ENCODE data around the gene HSF2.

GRCh38 chr6:122392564-122393350 is 6.7 kb upstream of the HSF2 start:
- TF ChIP-seq POLR2AphosphoS5 (IDR thresholded peaks at IDR 0.05; ENCODE audit: low read depth, low read length): no peak
- no peak for TF ChIP-seq CTCF (IDR thresholded peaks at IDR 0.05 in 2 of 3, conservative IDR thresholded peaks at IDR 0.05 in 1 of 3; ENCODE audit: borderline replicate concordance in 1 of 3, insufficient read depth in 1 of 3, low read depth in 2 of 3, low read length in 2 of 3)
- no peak for TF ChIP-seq POLR2A (IDR thresholded peaks at IDR 0.05; ENCODE audit: borderline replicate concordance, extremely low read depth, insufficient read depth, insufficient read length)
- TF ChIP-seq SP1 (IDR thresholded peaks at IDR 0.05; ENCODE audit: low read depth): no peak
- TF ChIP-seq SIN3A (IDR thresholded peaks at IDR 0.05; ENCODE audit: low read depth): no peak
- TF ChIP-seq ATF3 (IDR thresholded peaks at IDR 0.05): no peak
- TF ChIP-seq MAX (IDR thresholded peaks at IDR 0.05): no peak
- TF ChIP-seq REST (IDR thresholded peaks at IDR 0.05; ENCODE audit: low read depth): no peak
- no peak for TF ChIP-seq EGR1 (IDR thresholded peaks at IDR 0.05; ENCODE audit: low read depth)
- no peak for TF ChIP-seq FOSL1 (IDR thresholded peaks at IDR 0.05; ENCODE audit: low read depth)
- no peak for TF ChIP-seq YY1 (IDR thresholded peaks at IDR 0.05; ENCODE audit: extremely low read depth, insufficient replicate concordance, low read depth, low read length)
- no peak for TF ChIP-seq CBX3 (IDR thresholded peaks at IDR 0.05; ENCODE audit: low read depth)

All from HCT116 (cell line).